NCI-H2196 treated with DMSO at 0.1 percent for 48 hours (cell line): Measurements from ENCODE around the gene CHD2.

Source experiments
- DNase-seq: peaks from one replicate; lab custom pipeline; 2025; ENCODE audit not compliant: unreplicated experiment; lab: John Stamatoyannopoulos, UW

Gene CHD2

GRCh38 chr15:92884436-92885223 lies 15.5 kb upstream of the CHD2 start:
- no peak for DNase-seq

DNA sequence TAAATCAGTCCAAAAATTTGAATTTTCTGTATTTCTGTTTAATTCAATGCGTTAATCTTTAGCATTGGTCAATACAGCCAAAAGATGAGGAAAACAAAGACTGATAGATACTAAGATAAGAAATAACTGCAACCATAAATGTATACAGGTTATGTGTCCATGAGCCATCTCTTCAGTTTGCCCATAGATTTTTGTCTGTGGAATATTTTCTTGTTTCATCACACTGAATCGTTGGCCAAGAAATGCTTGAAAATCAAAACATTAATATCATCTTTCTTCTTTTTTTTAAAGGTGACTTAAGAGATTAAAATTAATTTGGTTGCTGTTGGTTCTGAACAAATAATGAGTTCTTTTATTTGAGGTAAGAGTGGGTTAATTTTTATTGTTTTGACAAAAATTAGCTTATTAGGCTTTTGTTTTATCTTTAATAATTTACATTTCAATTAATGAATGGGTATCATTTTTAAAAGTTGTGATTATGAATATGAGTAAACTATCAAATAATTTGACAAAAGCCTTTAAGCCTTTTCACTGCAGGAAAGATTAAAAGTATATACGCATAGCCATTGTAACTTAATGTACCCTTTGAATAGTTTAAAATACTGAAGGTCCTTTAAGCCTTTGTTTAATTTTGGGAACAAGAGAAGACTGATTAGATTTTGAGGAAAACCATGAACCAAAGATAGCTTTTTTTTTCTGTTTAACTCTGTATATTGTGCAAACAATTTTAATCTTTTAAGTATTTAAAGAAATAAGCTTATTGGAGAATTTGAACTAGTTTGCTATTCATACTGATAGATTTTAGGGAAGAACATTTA lies 14.7 kb upstream of the CHD2 start:
- DNase-seq: no peak

DNA sequence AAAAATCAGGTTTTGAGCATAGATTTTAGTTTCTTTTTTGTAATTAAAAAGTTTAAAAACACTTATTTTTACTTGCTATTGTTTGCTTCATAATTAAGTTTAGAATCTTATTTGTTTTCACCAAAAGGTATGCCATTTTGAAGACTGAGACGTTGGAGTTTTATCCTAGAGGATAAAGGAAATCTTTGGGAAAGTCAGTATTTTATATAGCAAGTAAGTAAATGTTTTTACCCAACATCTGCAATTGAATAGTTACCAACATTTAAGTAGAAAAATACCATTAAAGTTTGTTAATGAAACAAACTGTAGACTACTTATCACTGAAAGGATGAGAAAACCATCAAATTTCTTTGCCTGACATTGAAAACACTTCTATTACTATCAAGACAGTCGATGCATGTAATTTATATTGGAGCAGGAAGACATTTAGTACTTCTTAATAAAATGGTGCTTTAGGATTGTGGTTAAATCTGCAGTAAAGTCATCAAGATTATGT lies 14.0 kb upstream of the CHD2 start:
- no peak for DNase-seq

DNA sequence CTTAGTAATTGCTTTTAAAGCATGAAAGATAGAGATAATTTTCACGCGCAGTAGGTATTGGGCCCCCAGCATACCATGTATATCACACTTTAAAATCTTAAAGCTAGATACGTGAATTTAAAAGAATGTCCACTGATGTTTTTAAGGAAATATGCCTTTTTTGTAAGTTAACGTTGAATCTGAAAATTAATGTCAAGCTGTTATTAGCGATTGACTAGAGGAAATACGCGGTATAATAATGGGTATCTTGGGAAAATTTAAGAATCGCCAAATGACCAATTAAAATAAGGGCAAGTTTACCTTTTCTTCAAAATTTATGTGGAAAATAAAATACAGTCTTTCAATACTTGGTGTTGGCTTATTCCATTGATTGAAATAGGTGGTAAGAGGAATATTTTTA lies 13.3 kb upstream of the CHD2 start:
- no peak for DNase-seq

GRCh38 chr15:92887869-92888268 lies 12.3 kb upstream of the CHD2 start:
- DNase-seq: no peak

GRCh38 chr15:92889390-92890107 lies 10.6 kb upstream of the CHD2 start:
- no peak for DNase-seq

GRCh38 chr15:92891533-92892200 lies 8.5 kb upstream of the CHD2 start:
- DNase-seq: no peak

- no peak for DNase-seq
Observed at GRCh38 chr15:92892201-92892555, 7.9 kb upstream of the CHD2 start.

DNA sequence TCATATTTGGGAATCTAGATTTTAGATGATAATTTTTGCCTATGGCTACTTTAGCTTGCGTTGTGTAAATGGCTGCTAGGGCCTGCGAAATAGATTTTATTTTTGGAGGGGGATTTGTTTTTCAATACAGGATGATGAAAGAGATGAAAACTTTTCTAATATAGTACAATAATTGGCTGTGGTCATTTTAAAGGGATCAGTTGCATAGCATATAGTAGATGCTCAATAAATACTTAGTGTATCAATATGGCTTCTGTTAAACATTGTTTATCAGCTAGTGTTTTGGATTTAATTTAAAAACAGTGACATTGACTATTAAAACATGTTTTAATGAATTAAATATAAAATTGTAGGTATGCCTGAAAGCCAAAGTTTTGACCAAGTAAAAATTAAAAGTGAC lies 6.9 kb upstream of the CHD2 start:
- no peak for DNase-seq

DNA sequence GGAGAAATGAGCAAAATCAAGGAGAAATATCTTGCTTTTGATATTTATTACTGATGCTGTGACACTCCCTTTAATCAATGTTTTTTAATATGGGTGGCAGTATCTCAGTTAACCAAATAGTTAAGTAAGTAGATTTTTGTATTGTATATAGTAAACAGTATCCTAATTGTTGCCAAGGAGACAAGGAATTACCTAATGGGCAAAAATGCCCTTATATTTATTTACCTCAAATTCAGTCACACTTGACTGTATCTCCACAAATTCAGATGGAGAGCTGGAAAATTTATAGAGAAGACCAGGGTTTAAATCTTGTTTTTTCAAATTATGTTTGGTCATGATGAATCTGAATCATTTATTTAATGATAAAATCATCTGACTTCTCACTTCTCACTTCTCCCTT lies 3.6 kb upstream of the CHD2 start:
- DNase-seq: no peak

- DNase-seq: no peak
Observed at GRCh38 chr15:92897620-92898019, 2.5 kb upstream of the CHD2 start.

DNA sequence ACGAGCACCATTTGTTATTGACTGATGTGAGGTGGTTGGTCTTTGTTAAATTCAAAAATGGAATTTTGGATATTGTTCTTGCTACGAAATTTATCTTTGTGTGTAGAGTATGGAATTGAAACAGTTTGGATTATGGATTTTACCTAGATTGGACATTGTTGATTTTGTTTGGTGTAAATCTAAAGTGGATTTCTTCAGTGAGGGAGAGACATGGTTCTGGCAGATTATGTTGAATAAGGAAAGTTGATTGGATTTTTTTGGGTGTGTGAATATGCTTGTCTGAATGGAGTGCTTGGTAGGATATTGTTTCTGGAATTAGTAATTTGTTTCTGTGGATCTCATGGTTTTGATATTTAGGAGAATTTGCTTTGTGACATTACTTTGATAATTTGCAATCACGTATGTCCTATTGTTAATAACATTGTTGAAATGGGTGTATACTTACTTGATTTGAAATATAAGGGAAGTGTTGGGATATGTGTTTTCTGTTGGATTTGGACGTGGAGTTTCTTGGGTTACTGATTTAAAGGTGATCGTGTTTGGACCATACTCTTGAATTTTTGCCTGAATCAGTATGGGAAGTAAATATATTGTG lies 1.0 kb upstream of the CHD2 start:
- DNase-seq: no peak

GRCh38 chr15:92899601-92899947 lies 550 bp upstream of the CHD2 start:
- no peak for DNase-seq

GRCh38 chr15:92900731-92901071 lies 577 bp downstream of the CHD2 start:
- DNase-seq: no peak

GRCh38 chr15:92901072-92901761 lies 1.1 kb downstream of the CHD2 start:
- no peak for DNase-seq

DNA sequence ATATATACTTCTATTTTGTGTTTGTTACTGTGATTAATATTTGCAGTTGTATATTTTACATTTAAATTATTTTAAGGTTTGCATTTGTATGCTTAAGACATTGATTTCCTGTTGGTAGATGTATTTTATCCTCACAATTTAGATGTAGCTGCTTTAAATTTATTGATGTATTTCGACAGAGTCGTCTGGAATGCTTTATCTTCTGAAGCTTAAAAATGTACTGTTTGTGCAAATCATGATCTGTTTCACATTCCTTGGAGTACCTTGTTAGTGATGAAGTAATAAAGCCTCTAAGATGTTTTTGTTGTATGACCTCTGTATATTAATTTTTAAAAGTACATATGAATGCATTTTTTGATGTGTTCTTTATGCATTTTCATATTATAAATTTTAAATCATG lies 1.9 kb downstream of the CHD2 start:
- no peak for DNase-seq

GRCh38 chr15:92902737-92903593 lies 2.8 kb downstream of the CHD2 start:
- no peak for DNase-seq

GRCh38 chr15:92903631-92903965 lies 3.5 kb downstream of the CHD2 start:
- no peak for DNase-seq

DNA sequence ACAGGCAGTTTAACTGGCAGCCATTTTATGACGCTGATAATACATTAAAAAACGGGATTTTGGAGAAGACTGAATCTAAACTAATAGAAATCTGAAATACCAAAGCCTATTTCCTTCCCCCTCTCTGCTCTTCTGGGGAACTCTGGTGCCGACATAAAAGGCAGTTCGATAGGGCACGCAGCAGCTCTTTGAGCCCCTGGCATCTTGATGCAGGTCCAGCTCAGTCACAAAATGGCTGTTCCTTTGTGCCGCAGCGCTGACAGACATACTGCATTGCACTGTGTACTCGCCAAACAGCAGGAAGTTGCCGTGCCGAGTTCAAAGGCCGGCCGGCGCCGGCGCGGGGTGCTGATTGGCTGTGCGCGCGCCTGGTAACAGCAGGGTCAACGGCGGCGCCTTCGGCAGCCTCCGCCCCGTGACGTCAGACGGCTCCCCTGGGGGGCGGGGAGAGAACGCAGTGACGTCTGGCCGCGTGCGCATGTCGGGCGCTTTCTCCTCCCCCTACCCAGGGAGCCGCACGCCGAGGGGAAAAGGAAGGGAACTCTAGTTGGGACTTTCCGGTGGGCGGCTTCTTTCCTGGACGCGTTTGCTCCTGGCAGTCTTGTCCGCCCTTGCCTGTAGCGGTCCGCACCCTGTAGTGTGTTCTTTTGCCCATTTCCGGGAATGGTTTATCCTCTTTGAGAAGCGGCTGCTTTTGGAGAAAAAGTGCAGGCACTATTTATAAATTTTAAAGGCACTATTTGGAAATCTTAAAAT lies 4.0 kb downstream of the CHD2 start:
- DNase-seq: peak; percentile 89
